ENCODE measurements around the gene FAM120B.
A peak's percentile ranks its signal among the peaks of the same experiment; 100 is the strongest.
"Not testable (repeated sequence)": the region's sequence is repeated elsewhere in the genome, so short reads cannot be mapped to it uniquely, and the experiment has no call there.

FAM120B gene, protein sequence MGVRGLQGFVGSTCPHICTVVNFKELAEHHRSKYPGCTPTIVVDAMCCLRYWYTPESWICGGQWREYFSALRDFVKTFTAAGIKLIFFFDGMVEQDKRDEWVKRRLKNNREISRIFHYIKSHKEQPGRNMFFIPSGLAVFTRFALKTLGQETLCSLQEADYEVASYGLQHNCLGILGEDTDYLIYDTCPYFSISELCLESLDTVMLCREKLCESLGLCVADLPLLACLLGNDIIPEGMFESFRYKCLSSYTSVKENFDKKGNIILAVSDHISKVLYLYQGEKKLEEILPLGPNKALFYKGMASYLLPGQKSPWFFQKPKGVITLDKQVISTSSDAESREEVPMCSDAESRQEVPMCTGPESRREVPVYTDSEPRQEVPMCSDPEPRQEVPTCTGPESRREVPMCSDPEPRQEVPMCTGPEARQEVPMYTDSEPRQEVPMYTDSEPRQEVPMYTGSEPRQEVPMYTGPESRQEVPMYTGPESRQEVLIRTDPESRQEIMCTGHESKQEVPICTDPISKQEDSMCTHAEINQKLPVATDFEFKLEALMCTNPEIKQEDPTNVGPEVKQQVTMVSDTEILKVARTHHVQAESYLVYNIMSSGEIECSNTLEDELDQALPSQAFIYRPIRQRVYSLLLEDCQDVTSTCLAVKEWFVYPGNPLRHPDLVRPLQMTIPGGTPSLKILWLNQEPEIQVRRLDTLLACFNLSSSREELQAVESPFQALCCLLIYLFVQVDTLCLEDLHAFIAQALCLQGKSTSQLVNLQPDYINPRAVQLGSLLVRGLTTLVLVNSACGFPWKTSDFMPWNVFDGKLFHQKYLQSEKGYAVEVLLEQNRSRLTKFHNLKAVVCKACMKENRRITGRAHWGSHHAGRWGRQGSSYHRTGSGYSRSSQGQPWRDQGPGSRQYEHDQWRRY

DNA sequence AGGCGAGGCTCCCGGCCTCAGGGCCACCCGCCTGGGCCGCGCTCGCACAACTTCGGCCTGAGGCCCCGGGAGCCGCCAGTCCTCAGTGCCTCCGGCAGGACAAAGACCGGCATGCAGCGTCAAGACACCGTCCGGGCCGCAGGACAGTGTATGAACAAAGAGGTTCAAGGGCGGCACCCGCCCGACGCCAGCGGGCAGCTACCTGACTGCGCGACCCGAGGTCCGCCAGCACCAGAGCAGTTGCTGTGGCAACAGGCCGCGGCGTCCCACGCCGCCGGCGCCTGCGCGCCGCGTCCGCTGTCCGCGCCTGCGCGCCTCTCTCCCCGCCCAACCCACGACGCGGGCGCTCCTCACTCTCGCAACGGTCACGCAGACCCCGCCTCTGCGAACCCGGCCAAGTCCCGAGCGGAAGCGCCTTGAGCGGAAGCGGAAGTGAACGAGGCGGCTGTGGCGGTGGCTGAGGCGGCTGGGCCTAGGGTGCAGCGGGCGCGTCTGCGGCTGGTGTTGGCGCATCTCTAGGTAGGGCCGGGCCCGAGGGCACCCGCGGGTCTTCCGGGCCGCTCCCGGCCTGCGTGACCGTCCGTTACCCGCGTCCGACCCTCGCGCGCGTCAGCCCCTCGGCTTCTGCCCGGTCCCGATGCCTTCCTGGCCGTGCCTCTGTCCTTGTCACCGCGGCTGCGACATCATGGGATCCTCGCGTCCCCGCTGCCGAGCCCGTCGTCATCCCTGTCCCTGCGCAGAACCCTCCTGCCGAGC, at the start of gene FAM120B:
FAM120B (plus strand) TSS at position 435 of the 756 bp plus-strand sequence. CDS start 10,633 bp downstream, outside the sequence.
- DNase-seq: peak; percentile 94

DNA sequence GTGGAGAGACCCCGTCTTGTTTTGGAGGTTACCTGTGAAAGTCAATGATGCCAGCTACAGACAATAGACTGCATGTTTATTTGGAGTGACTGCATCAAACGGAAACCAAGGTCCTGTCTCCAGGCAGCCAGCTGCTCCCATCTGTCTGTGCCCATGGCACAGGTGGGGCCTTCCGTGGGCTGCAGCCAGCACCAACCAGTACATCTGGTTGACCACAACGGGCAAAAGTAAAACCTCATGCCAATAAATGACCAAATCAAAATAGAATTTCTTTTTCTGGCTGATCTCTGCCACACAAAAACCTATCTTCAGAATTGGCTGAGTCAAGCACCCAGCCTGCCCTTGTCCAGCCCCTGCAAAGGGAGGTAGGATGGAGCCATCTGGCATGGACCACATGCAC, 49.2 kb upstream of the FAM120B start:
- DNase-seq: no peak

DNA sequence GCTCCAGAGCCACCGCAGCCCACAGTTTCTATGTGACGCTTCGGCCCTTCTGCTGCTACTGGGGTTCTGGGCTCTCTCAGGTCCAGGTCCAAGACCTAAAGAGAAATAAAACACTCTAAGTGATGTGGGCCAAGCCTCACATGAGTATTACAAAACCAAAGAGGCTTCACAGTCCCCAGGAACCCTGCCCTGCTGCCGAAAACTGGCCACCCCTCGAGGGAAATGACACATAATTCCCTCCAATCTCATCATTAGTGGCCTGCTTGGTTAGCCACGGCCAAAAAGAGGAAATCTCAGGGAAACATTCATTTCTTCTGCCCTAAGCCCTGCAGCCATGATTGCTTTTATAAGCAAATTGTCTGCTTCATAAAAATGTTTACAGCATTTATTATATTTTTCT, 48.2 kb upstream of the FAM120B start:
- no peak for DNase-seq

GRCh38 chr6:170259278-170259677, 47.3 kb upstream of the FAM120B start:
- no peak for DNase-seq

DNA sequence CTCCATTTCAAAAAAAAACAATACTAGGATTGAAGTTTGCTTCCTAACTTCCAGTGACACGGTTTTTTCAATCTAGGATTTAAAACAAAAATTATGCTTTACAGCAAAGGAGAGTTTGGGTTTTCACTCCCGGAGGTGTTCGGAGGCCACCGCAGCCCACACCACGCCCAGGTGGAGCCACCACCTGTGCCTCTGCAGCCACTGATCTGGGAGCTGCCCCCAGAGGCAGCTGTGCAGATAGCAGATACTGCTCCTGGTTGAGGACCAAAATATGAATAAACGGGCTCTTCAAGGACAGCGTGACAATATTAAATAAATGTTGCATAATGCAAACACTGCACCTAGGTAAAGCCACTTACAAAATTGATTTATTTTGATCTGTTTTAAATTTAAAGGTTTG, 45.9 kb upstream of the FAM120B start:
- DNase-seq: peak; percentile 19

- DNase-seq: no peak
Observed at GRCh38 chr6:170261643-170262488, 44.7 kb upstream of the FAM120B start.

DNA sequence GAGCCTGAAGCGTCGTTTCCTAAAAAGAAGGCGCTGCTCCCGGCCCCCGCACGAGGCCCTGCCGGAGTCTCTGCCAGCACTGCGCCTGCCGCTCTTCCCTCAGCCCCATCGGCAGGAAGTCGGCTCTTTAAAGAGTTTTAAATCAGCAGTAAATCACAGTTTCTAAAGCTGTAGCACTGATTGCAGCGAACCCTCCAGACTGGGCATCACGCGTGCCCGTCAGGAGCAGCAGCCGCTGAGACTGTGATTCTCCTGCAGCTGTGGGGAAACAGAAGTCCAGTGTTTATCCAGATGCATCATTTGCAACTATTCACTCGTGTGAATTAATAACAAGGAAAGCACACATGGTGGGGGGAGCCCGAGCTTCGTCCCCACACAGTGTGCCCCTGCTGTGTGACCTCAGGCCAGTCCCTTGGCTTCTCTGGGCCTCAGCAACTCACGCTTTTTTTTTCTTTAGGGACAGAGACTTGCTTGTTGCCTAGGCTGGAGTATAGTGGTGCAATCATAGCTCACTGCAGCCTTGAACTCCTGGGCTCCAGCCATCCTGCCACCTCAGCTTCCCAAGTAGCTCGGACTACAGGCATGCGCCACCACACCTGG, 44.0 kb upstream of the FAM120B start:
- no peak for DNase-seq

GRCh38 chr6:170263410-170263809, 43.1 kb upstream of the FAM120B start:
- no peak for DNase-seq

DNA sequence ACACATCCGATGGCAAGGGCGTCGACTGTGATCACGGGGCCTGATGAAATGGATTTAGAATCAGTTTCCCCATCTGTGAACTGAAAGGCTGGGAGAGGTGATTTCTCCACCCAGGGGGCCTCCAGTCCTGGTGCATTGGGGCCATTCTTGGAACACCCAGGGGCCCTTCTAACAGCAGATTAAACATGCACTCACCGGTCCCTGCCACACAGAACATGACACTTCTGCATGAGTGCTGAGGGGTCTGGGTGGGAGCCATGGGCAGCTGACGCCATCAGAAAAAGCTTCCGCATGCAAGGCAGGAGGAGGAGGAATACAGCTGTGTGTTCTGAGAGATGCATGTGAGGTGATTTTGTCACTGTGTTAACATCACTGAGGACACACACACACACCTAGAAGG, 42.5 kb upstream of the FAM120B start:
- no peak for DNase-seq

GRCh38 chr6:170264644-170265043, 41.9 kb upstream of the FAM120B start:
- DNase-seq: not testable (repeated sequence)

DNA sequence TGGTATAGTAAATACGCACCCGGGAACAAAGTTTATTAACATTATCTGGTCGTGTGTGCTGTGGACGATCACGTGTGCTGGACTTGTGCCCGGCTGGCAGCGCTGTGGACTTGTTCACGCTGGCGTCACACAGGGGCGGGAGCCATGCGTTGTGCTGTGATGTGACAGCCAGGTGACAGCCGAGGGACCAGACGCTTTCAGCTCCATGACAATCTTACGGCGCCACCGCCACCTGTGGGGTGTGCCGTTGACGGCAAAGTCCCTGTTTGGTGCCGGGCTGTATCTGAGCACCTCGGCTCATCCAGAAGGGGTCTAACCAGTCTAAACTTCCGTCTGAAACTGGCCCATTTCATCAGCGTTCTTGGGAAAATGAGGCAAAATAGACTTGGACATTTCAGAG, 40.9 kb upstream of the FAM120B start:
- DNase-seq: peak; percentile 66

DNA sequence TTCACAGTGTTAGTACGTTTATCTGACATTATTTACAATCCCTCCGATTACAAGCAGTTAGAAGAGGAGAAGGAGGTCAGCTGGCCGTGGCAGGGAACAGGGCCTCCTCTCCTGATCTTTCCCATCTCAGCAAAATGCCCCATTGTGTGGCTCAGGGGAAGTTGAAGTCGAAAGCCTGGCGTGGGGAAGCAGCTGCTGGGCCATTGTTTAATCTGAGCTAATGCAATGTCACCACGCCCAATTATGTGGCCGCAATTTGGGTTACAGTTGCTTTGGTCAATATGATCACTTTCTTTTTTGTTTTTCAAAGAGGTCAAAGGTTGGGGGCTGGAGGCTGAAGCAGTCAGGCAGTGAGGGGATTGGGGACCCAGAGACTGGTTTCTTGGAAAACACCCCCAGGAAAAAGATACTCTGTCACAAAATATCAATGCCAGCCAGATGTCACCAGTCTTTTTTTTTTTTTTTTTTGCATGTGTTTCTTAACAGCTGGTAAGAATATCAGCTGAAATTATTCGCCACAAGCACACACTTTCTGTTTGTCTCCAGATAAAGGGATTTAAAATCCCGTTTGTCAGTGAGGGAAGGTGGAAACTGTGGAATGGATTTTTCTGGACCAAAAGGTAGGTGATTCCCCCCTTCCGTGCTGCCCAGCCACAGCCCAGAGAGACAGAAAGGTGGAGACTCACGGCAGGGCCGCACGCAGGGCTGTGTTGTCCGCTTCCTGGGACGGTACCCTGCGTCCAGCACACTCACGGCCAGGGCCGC, 40.3 kb upstream of the FAM120B start:
- DNase-seq: no peak

DNA sequence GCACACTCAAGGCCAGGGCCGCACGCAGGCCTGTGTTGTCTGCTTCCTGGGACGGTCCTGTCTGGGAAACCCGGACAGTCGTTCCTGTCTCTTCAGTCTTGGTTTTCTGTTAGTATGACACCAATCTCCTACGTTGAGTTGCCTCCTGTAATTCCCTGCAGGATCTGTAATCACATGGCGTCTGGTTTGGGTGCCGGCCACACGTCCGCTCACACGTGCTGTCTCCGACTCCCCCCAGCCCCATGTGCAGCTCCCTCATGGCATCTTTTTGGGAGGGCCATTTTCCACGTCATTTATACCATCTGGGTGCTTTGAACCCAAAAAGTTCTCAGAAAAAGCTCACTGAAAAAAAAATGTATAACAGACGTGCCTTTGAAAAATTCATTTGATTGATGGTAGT, 38.9 kb upstream of the FAM120B start:
- no peak for DNase-seq

- no peak for DNase-seq
Observed at GRCh38 chr6:170268216-170269129, 38.1 kb upstream of the FAM120B start.

GRCh38 chr6:170269151-170269845, 37.3 kb upstream of the FAM120B start:
- DNase-seq: no peak

GRCh38 chr6:170269846-170270541, 36.6 kb upstream of the FAM120B start:
- no peak for DNase-seq

DNA sequence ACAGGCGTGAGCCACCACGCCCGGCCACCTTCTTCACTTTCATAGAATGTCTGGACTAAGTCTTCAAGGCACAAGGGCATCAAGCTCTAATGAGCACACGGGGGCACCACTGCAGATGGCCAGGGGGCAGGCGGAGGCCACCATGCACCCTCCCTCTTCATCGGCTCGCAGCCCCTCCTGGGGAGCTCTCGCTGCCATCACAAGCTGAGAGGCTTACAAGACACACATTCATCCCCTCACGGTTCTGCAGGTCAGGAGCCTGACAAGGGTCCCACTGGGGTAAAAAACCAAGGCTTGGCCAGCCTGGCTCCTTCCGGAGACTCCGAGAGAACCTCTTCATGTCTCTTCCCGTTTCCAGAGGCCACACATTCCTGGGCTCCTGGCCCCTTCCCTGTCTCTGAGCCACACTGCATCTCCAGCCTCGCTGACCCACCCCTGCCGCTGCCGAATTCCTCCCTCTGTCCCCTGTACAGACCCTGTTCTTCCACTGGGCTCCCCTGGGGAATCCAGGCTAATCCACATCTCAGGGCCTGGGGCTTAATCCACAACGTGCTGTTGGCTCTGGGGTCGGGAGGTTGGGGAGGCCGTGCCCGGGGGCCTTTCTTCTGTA, 35.5 kb upstream of the FAM120B start:
- no peak for DNase-seq

- DNase-seq: no peak
Observed at GRCh38 chr6:170271771-170272314, 34.7 kb upstream of the FAM120B start.

Data from NCI-H1436 (cell line).